HFFc6 (cell line): Measurements from ENCODE around the gene SHB. TPM values are rescaled to one million over a fixed set of nuclear protein-coding genes. Genes with fewer than 3 reads are reported as not detected.

ENCODE experiments used
- DNase-seq: peaks from one replicate; pipeline ENCODE4 v3.0.0-alpha.2; 2018
- H3K27ac Mint-ChIP-seq: 2 replicates; pipeline ENCODE4 v1.8.0; 2020; ENCODE audit warnings: mild to moderate bottlenecking, mixed read lengths
- H3K27me3 Mint-ChIP-seq: 2 replicates; pipeline ENCODE4 v1.8.0; 2021; ENCODE audit warnings: mild to moderate bottlenecking, moderate library complexity, mixed read lengths; ENCODE audit not compliant: insufficient read depth
- H3K36me3 Mint-ChIP-seq: 2 replicates; pipeline ENCODE4 v1.8.0; 2021; ENCODE audit warnings: low read depth, mixed read lengths
- H3K4me1 Mint-ChIP-seq: 2 replicates; pipeline ENCODE4 v1.8.0; 2020; ENCODE audit warnings: low read depth, mixed read lengths
- H3K4me3 Mint-ChIP-seq: 2 replicates; pipeline ENCODE4 v1.8.0; 2020; ENCODE audit warnings: mild to moderate bottlenecking, moderate library complexity, mixed read lengths
- H3K9me3 Mint-ChIP-seq: 2 replicates; pipeline ENCODE4 v1.8.0; 2020; ENCODE audit warnings: mild to moderate bottlenecking, mixed read lengths
- total RNA-seq, 6 experiments: library from RNA; stranded (reverse); fragmentation: NEBNext Ultra II Directional; extraction: Animal tissue kit (Norgen Biotek cat#: 25700); gene quantifications; 2 replicates in 1 of 6; 3 replicates in 5 of 6; pipeline ENCODE4 v1.2.3, GENCODE V29; 2021
- TF ChIP-seq, protein P1 (sequence below): fragments of 200-600 bp; sonication (generic); IDR thresholded peaks from 2 replicates; pipeline ENCODE4 v1.5.0; 2021; ENCODE audit warnings: antibody characterized with exemption, mild to moderate bottlenecking

The SHB gene
- total RNA-seq, 6 experiments from 2014 or later = 26.8 to 29.8 (median 28.6) TPM

DNA sequence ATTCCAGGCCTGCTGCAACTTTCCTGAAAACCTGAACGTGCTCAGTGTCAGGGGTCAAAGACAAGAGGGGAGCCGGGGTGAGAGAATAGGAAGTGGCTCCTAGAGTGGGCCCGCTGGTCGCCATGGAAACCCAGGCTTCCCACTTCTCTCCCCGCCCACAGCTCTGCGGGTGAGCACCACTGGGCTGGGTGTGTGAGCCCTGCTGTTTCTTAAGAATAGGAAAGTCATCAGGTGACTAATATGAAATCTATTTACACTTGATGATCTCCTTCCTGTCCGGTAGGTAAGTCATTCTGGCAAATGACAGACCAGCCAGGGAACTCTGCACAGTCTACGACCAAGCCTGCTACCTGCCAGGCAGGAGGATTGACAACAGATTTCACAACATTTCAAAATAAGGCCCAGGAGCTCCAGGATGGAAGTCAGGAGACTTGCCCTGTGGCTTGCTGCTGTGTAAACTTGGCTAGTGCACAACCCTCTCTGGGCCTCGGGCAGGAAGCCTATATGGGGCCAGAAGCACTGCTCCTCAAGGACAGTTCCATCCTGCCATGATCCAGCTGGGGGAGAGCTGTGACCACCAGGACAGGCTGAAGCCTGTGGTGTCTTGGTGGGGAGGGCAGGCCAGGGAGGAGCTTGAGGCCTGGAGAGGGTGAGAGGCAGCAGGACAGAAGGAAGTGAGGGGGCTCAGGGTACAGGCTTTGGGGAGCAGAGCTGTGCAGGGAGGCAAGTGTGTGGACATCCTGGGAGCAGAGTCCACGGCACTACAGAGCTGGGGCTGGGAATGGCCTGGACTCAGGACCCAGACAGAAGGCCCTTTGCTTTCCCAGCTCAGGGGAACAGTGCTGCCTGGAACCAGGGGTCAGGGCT is 60.6 kb downstream of the SHB start:
- DNase-seq = peak; percentile 92
- H3K4me3 Mint-ChIP-seq = peak overlapping the region; percentile 79
- H3K4me1 Mint-ChIP-seq = peaks cover 79% of the 10 kb centered on the region
- no peaks in the 10 kb centered on the region for H3K9me3 Mint-ChIP-seq
- peaks cover 8% of the 10 kb centered on the region for H3K27me3 Mint-ChIP-seq
- 0 out of 2 replicates have a peak, but pooled peaks cover 5% of the 10 kb centered on the region for H3K36me3 Mint-ChIP-seq
- H3K27ac Mint-ChIP-seq = peak overlapping the region; percentile 97
- TF ChIP-seq, protein P1, sequence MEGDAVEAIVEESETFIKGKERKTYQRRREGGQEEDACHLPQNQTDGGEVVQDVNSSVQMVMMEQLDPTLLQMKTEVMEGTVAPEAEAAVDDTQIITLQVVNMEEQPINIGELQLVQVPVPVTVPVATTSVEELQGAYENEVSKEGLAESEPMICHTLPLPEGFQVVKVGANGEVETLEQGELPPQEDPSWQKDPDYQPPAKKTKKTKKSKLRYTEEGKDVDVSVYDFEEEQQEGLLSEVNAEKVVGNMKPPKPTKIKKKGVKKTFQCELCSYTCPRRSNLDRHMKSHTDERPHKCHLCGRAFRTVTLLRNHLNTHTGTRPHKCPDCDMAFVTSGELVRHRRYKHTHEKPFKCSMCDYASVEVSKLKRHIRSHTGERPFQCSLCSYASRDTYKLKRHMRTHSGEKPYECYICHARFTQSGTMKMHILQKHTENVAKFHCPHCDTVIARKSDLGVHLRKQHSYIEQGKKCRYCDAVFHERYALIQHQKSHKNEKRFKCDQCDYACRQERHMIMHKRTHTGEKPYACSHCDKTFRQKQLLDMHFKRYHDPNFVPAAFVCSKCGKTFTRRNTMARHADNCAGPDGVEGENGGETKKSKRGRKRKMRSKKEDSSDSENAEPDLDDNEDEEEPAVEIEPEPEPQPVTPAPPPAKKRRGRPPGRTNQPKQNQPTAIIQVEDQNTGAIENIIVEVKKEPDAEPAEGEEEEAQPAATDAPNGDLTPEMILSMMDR = no peak

- Mint-ChIP-seq H3K27me3 (peaks cover 8% of the 10 kb centered on the region), H3K27ac (peak overlapping the region; percentile 97), H3K4me1 (peaks cover 75% of the 10 kb centered on the region), H3K36me3 (no peaks in the 10 kb centered on the region), H3K4me3 (no peak overlapping the region), H3K9me3 (no peaks in the 10 kb centered on the region)
- DNase-seq = no peak
- TF ChIP-seq, protein P1 = no peak
Measured at GRCh38 chr9:38007016-38007415, 62.0 kb downstream of the SHB start.

GRCh38 chr9:38006163-38006562 is 62.9 kb downstream of the SHB start:
- H3K36me3 Mint-ChIP-seq = no peaks in the 10 kb centered on the region
- TF ChIP-seq, protein P1 = no peak
- DNase-seq = no peak
- H3K4me3 Mint-ChIP-seq = no peak overlapping the region
- H3K9me3 Mint-ChIP-seq = no peaks in the 10 kb centered on the region
- H3K27me3 Mint-ChIP-seq = peaks cover 8% of the 10 kb centered on the region
- H3K4me1 Mint-ChIP-seq = peaks cover 73% of the 10 kb centered on the region
- H3K27ac Mint-ChIP-seq = peak overlapping the region; percentile 97

GRCh38 chr9:38004809-38005560 is 64.0 kb downstream of the SHB start:
- TF ChIP-seq, protein P1 = no peak
- Mint-ChIP-seq H3K27me3 (peaks cover 8% of the 10 kb centered on the region), H3K9me3 (no peaks in the 10 kb centered on the region), H3K4me3 (no peak overlapping the region), H3K27ac (peak overlapping the region; percentile 75), H3K4me1 (peaks cover 72% of the 10 kb centered on the region), H3K36me3 (peaks cover 1% of the 10 kb centered on the region)
- DNase-seq = no peak

DNA sequence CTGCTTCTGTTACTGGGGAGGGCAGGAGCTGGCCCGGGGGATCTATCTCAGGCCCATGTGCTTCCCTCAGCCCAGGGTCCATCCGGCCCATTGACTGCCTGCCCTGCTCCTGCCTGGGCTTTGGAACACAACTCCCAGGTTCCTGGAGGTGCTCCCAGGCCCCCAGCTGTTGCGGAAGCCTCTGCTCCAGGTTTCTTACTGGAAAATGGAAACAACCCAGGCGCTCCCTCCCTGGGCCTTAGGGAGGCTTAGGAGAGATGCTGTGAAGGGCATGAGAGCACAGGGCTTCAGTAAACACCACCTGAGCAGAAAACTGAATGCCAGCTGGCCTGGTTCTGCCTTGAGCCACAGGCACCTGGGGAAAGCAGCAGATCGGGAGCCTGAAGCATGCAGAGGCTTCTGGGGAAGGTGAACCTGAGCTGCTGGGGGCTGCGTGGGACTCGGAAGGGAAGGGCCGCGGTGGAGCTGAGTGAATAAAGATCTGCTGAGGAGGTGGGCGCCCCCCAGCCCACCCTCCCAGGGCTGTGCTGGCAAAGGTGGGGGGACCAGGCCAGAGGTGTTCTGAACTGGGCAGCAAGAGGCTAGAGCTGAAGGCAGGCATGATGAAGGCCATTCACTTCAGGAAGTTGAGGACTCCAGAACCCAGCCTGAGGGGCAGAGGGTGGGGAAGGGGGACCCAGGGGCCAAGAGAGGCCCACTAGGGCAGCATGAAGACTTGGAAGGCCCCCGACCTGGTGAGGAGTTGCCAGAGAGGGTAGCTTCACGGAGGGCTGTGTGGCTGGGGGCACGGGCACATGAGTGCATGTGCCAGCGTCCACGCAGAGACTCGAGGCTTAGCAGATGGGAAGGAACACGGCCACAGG is 64.8 kb downstream of the SHB start:
- peak overlapping the region; percentile 75; the same call in 1 of the 2 replicates for H3K27ac Mint-ChIP-seq
- peaks cover 8% of the 10 kb centered on the region for H3K27me3 Mint-ChIP-seq
- TF ChIP-seq, protein P1 = no peak
- peaks cover 72% of the 10 kb centered on the region for H3K4me1 Mint-ChIP-seq
- H3K4me3 Mint-ChIP-seq = no peak overlapping the region
- H3K9me3 Mint-ChIP-seq = no peaks in the 10 kb centered on the region
- DNase-seq = no peak
- H3K36me3 Mint-ChIP-seq = peaks cover 5% of the 10 kb centered on the region
